ENCODE data around the gene MTUS2.

MTUS2 gene

DNA sequence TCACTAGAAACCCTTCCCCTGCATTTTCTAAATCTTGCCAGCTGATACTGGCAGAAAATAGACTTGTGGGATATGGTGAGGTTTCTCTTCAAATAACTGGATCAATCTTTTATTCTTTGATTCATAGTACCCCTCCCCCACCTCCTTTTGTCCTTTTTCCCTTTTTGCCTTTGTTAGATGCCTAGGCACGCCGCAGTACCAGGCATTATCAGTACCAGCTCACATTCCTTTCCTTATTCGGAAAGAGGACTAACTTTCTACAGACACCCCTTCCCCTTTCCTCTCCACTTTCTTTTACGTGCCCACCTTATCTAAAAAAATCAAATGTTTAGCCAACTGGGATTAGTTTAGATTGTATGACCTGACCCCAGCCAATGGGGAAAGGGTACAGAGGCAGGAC lies 226.4 kb downstream of the MTUS2 start:
- no peak for DNase-seq

DNA sequence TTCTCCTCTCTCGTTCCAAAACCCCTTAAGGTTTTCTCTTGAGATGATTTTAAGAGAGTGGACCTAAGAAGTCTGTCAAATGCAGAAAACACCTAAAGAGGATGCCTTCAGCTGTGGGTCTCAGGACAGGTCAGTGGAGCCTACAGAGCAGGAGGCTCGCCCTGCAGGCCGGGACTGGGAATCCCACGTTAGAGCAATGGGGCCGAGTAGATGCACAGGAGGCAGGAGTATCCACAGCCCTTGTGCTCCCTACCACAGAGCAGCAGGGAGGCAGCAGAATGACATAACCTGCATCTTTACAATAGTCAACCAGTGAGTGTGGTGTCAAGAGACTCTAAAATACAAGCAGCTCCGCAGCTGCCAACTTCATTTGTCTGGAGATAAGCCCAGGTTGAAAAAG lies 229.4 kb downstream of the MTUS2 start:
- DNase-seq: no peak

DNA sequence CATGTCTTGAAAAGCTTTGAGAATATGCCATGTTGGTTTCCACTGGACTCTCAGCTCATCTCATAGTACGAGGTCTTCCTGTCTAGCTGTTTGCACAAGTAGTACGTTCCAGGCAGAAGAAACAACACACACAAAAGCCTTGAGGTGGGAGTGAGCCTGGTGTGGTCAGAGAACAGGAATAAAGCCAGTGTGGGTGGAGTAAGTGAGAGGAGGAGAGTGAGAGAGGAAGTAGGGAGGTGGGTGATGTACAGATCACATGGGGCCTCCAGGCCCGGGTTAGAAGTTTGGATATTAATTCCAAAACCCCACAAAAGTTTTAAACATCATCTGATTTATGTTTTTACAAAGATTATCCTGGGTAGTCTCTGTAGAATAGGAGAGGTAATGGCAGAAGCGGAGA lies 230.6 kb downstream of the MTUS2 start:
- DNase-seq: no peak

DNA sequence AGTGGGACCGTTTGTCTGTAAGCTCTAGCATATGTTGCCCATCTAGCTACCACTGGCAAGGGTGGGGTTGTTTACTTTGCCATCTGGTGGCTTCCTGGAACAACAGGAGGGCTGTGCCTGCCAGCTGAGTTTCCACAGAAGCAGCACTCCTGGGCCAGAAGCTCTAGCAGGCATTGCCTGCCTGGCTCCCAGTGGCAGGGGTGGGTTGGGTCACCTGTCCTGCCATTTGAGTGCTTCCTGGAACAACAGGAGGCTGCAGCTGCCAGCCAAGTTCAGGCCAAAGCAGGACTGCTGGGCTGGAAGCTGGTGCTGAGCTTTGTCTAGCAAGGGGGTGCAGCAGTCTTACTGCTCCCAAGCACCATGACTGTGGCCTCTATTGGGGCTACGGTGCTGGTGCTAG lies 239.7 kb downstream of the MTUS2 start:
- no peak for DNase-seq

DNA sequence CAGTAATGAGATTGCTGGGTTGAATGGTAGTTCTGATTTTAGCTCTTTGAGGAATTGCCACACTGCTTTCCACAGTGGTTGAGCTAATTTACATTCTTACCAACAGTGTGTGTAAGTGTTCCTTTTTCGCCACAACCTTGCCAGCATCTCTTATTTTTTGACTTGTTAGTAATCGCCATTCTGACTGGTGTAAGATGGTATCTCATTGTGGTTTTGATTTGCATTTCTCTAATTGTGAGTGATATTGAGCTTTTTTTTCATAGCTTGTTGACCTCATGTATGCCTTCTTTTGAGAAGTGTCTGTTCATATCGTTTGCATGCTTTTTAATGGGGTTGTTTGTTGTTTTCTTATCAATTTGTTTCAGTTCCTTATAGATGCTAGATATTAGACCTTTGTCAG lies 245.0 kb downstream of the MTUS2 start:
- DNase-seq: no peak

DNA sequence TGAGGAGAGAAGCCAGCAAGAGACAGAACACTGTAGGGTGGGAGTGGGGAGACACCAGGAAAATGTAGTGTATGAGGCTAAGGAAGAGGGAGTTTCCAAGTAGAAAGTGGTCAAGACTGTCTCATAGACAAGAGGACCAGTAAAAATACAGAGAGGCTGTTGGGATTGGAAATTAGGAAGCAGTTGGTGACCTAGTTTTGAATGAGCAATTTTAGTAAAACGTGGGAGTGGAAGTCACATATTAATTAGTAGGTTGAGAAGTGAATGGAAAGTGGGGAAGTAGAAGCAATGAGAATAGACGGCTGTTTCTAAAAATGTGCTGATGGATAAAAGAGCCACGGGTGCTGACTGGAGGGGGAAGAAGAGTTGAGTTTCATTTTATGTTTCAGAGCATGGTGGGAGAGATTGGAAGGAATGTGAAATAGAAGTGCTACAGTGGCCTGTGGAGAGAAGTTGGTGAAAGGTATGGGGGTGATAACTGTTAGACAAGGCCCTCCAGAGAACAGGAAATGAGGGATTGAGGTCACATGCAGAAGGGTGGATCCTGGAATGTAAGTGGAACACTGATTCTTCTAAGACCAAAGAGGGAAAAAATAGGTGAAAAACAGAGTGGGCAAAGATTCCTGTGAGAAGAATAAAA lies 247.3 kb downstream of the MTUS2 start:
- no peak for DNase-seq

DNA sequence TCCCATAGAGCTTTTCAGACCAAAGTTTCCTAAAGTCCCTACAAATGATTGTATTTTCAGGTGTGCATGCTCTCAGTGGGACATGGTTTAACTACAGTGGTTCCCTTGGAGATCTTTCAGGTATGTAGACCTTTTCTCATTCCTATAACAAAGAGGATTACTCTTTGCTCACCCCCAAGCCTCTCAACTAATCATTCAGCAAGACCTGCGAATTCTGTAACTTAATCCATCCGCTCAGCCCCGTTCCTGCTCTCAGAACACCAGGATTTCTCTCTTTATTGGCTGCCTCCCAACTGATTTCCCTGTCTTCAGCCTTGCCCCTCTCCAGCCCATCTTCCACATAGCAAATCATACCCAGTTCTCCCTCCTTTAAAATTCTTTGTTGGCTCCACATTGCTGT lies 253.6 kb downstream of the MTUS2 start:
- DNase-seq: no peak

DNA sequence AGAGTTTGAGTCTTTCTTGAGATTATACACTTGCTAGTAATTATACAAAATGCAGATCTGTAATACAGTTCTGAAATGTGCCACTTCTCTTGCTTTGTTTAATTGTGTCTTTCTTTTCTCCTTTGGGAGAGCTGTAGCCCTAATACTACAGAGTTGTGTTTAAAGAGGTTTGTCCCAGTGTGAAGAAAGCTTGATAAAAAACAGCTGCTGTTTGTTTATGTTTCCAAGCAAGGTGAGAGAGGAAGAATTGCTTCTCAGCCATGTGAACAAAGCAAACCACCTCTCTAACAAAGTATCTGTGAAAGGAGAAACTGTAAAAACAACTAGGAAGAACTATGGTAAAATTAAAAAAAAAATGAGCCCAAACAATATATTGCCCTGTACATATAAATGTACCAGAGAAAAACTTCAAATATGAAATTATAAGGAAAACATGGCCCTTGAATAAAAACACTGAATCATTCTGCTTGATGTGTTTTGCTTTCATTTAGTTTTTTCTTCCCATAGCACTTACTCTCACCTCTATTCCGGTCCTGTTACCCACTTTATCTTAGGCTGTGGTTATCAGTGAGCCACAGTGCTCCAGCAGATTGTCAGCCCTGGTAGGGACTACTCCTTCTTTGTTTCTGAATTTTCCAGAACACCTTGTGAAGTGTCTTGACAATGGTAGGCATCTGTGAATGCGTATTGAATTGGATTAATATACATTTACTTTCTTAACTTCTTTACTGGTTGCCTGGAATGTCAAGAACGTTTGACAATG lies 257.1 kb downstream of the MTUS2 start:
- DNase-seq: no peak

DNA sequence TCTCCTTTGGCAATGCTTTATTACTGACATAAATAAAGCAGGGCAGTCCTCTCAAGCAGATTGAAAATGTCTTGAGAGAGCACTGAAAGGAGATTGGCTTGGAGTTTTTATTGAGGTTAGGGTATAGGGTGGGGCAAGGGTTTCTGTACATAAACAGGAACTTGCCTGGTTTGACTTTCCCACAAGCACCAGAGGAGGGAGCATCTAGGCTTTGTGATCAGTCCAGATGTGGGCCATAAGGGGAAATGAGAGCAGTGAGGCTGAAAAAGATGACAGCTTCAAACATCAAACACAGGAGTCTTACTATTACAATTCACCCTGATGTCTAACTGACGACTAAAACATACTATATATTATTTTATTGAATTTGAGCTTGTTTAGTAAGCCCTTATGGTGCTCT lies 260.9 kb downstream of the MTUS2 start:
- DNase-seq: no peak

DNA sequence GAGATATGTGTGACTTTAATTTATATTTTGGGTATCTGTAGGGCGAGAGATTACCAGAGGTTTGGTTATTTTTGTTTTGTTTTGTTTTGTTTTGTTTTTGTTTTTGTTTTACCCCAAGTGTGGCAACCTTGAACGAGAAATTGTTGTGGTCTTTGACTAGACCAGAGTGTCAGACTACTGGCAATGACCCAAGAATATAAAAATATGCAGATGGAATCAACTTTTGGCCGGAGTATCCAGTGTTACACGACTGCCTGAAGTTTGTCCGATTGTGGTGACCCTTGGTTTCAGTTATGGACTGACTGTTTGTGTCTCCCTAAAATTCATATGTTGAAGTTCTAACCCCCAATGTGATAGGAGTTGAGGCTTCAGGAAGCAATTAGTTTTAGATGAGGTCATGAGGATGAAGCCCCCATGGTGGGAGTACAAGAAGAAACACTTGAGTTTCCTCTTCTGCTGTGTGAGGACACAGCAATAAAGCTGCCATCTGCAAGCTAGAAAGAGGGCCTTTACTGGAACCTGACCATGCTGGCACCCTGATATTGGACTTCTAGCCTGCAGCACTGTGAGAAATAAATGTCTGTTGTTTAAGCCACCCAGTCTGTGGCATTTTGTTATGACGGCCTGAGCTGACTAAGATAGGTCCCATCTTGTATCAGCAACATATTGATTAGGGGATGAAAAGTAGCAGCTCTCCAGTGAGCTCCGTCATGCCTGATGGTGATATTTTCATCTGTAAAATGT lies 261.7 kb downstream of the MTUS2 start:
- no peak for DNase-seq

DNA sequence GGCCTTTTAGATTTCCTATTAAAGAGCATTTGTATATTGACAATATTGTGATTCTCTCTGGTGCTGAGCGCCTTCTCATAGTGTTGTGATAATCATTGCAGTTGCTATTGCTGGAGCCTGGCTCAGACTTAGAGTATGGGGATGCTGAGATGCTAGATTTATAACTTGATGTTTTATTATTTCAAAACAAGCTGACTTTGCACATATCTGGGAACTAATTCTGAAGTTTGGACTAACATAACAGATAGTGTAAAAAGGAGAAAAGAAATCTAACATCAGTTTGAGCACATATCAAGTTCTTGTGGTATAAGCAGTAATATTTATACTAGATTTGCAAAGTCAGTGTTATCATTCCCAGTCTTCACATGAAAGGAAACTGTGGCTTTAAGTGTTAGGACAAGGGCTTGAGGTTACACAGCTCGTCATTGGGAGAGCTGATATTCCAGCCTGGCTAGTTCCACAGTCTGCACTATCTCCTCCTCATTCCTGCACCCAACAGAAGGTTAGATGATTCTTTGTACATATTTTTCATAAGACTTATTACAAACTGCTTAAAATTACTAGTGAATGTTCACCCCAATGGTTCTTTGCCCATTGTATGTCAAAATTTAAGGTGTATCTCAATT lies 279.8 kb downstream of the MTUS2 start:
- DNase-seq: no peak

DNA sequence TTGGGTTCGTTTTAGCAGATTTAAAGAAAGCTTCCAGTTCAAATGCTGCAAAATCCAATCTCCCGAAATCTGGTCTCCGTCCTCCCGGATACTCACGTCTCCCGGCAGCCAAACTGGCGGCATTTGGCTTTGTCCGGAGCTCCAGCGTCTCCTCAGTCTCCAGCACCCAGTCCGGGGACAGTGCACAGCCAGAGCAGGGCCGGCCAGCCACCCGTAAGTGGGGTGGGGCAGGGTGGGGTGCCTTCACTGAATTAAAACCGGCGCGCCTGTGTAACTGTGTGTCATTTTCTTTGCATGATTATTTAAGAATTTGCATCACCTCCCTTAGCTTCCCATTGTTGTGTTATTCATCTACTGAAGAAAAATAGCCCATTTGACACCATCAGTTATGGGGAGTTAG lies 280.6 kb downstream of the MTUS2 start:
- DNase-seq: no peak

DNA sequence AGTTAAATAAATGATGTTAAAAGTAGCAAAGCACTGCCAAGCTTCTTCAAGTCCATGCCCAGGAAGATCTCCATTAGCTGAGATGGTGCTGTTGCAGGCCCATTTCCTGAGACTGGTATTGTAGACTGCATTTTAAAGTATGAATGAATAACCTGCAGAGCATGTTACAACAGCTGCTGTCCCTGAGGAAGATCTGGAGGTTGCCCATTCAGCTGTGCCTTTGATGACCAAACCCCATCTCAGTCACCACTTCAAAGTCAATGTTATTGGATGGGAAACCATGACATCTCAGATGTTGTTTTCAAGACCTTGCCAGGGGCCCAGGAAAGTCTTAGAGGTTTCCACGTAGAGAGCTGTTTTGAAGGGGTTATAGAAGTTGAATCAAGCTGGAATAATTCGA lies 281.3 kb downstream of the MTUS2 start:
- no peak for DNase-seq

DNA sequence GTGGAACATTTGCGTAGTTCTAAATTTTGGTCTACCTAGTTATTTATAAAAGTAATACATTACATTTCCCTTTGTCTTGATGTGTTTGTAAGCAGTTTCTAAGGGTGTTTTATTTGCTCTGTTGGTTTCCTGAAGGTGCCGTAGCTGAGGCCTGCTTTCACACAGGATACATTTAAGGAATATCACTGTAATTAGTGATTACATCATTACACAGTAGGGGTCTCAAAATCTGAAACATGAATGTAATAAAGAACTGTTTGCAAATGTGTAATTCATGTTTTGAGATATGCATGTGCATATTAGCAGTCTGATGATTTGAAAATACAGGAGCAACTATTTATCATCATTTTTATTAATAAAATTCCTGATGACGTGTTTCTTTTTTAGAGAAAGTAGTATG lies 281.8 kb downstream of the MTUS2 start:
- no peak for DNase-seq

DNA sequence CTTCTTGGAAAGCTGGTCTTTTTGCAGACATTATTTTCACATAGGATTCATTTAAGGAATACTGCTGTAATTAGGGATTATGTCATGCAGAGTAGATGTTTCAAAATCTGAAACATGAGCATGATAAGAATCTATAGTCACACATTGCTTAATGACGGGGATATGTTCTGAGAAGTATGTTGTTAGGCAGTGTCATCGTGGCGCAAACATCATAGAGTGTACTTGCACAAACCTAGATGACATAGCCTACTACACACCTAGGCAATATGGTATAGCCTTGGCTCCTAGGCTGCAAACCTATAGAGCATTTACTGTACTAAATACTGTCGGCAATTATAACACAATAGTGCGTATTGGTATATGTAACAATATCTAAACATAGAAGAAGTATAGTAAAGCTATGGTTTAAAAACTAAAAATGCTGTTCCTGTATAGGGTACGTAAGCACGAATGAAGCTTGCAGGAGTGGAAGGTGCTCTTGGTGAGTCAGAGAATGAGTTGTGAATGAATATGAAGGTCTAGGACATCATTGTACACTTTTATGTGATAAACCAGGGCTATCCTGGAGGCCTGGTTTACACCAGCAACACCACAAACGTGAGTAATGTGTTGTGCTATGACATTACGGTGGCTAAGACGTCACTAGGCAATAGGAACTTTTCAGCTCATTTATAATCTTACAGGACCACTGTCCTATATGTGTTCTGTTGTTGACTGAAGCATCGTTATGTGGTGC lies 283.1 kb downstream of the MTUS2 start:
- no peak for DNase-seq

DNA sequence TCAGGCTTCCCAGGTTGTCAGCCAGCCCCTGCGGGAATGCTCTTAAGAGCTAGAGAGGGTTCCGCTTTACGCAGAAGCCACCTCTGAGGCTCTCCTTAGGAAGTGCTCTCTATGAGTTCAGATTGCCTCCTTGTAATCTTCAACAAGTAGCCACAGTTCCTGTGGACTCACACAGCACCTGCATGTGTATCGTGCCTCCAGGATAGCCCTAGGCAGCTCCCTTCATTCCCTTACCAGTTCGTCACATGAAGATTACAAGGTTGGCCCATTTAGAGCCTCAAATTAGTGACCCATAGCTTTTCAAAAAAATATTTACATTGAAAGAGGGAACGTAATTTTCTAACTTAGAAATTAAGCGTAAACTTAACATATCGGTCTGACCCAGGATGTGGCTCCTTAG lies 284.3 kb downstream of the MTUS2 start:
- DNase-seq: no peak

DNA sequence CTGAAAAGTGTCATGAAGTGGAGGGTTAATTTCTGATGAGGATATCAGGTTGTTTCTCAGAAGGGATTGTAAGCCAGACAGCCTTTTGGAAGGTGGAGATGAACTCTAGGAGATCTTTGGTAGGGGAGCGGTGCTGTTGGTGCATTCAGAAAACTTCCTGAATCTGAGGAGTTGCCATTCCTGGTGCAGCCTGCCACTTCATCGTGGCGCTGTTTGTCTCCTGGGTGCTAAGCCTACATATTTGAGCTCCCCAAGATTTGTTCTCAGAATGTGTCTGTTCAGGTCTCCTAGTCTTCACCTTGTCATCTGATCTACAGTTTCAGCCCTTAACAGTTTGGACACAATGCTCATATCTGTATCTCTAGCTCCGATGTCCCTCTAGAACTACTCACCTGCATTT lies 285.6 kb downstream of the MTUS2 start:
- DNase-seq: no peak

DNA sequence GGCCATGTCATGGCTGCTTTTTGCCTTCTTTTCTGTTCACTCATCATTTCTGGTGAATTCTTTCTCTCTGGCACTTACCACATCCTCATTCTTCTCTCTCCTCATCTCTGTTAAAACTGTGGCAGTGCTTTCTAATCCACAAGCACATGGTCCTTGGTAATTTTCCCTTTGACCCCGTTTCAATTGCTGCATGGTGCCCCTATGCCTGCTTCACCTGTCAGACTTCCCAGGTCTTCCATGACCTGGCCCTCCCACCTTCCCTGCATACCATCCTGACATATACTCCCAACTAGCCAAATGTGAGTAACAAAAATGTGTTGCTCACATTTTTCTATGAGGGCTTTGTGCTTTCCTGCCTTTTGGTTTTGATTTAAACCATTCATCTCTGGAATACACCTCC lies 286.5 kb downstream of the MTUS2 start:
- no peak for DNase-seq

DNA sequence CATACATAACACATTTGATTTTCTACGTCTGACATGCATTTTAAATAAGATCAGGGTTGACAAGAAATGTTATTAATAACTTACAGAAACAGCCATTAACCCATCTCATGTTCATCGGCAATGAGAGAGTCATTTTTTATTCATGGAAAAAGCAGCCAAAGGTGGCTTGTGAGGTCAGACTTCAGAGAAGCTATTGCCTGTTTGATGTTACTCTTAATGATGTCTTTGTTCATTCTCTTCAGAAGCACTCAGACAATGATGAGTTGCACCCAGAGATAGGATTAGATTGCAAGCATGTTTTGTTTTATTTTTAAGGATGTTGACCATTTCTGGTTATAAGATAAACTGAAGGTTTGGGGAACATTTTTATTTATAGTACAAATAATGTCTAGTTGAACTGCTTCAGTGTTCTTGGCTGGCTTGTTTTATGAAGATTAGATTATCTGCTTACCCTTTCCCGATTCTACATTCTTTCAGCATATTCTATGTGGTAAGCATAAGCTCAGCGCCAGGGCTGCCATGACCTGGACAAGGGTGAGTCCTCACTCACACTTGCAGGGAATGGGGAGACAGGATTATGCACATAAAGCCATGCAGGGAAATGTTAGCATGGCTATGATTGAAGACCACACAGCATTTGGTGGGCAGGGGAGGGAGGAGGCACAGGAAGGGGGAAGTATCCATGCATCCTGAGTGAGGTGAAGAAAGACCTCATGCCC lies 288.1 kb downstream of the MTUS2 start:
- DNase-seq: no peak

DNA sequence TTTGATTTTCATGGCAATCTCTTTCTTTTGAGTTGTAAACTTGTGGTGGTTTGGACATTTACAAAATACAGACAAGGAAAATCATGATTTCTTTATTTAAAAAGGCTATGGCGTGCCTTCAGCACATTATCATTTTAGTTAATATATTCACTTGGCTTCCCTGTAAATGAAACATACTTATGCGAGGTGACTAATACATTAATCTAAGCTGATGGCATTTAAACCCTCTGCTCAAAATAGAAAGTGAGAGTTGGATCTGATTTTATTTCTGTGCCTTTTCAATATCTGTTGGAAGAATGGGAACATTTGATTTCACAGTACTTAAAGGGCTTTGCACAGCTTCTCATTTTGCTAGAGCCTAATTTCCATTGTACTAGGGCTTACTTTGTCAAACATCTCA lies 289.8 kb downstream of the MTUS2 start:
- DNase-seq: no peak

DNA sequence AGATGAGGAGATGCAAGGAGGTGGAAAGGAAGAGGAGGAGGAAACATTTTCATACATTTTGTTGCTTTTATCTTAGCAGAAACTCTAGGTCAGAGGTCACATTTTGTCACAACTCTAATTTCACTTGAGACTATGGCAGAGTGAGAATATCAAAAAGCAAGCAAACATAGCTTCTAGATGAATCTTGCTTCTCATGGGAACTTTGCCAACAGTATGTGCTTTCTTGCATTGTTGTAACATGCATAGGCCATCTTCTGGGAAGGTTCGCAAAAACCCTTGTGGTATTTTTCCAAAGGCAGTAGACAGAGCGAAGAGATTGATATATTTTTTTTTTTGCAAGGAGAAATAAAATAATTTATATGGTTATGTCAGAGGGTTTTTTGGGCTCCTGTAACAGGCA lies 291.3 kb downstream of the MTUS2 start:
- peak; percentile 12 for DNase-seq

DNA sequence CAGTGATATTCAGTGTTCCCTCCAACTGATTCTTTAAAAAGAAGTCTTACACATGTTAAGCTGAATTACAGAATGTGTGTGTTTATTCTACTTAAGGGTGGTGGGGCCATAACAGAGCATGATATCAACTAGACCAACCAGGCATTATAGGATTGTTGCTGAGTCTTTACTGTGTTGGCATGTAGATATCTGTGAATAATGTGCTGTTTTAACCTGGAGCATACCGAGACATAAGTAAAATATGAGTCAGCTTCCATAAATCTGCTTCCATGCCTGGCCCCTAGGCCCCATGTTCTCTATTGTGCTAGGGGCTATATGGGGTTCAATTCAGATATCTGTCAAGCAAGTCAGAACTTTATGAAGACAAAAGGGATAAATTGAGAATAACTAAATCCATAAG lies 295.7 kb downstream of the MTUS2 start:
- no peak for DNase-seq
